NCI-H526 (cell line): ENCODE results near the gene SPECC1.
"Not testable (repeated sequence)": the region's sequence is repeated elsewhere in the genome, so short reads cannot be mapped to it uniquely, and the experiment has no call there.

Experiments used
- DNase-seq, 2 experiments: peaks; one replicate each; lab custom pipeline; 2025; lab: John Stamatoyannopoulos, UW

Gene SPECC1

GRCh38 chr17:20235747-20236146 lies 226.6 kb downstream of the SPECC1 start:
- no peak for DNase-seq

GRCh38 chr17:20236578-20237227 lies 227.5 kb downstream of the SPECC1 start:
- no peak for DNase-seq

- DNase-seq: not testable (repeated sequence)
Measured at GRCh38 chr17:20239776-20240175, 230.6 kb downstream of the SPECC1 start.

- DNase-seq: no peak
Measured at GRCh38 chr17:20241855-20242254, 232.7 kb downstream of the SPECC1 start.

DNA sequence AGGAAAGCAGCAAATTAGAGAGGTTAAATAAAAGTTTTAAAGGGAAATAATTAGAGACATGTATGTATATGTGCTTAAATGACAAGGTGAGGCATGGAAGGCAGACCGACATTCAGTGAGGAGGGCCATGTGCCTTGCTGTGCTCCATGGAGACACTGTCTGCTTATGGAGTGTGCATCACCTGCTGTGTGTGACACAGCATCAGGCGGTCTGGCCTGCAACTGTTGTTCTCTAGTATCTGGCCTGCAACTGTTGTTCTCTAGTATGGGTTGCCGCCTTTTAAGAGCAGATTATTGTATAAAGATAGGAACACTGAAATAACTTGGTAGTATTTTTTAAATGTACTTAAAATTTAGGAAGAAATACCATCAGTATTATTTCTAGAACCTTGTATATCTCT lies 233.1 kb downstream of the SPECC1 start:
- DNase-seq: no peak

DNA sequence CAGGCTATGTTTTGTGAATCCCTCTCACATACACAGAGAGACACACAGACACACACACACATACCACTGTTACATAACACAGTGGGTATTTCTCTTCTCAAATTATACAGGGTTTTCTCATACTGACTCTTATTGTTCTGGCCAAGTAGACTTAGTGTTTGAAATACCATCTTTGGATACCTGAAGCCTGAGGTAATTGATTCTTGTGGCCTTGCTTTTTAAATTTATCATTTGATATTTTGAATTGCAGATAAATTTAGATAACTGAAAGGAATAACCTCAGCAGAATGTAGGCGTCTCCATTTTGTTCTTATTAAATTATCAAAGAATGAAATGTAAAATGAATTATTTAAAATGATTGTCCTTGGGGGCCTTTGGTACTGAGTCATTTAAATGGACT lies 234.4 kb downstream of the SPECC1 start:
- no peak for DNase-seq

GRCh38 chr17:20244671-20245070 lies 235.5 kb downstream of the SPECC1 start:
- no peak for DNase-seq

- no peak for DNase-seq
Measured at GRCh38 chr17:20246692-20247091, 237.5 kb downstream of the SPECC1 start.

- no peak for DNase-seq
Measured at GRCh38 chr17:20253323-20253722, 244.2 kb downstream of the SPECC1 start.

DNA sequence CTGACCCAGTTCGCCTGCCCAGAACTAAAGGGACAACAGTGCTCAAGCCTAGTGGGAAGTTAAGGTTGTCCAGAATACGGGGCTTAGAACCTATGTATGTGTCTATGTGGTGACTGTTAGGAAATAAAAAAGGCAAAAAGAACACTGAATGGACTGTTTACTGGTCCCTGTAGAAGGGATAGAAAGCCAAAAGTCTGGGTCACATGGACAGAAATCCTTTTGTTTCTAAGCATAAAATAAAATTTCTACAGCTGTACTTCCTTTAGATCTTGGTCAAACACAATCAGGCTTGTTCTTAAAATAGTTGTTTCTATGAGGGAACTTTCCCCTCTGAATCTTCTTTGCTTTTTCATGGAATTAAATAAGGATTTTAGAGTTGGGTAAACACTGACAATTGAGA lies 245.4 kb downstream of the SPECC1 start:
- DNase-seq: no peak

DNA sequence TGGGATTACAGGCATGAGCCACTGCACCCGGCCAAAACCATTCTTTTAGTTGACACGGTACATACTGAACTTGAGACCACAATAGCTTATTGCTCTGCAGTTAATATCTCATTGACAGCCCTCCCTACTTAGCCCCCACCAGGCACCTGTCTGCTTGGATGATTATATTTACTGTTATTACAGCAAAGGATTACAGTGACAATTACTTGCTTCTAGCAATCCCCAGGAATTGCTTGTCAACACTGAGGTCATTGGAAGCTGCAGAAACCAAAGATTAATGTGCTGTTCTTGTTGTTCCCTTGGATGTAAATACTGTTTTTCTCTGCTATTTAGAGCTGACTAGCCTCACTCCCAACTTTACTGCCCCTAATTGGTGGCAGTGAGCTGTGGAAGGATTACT lies 247.0 kb downstream of the SPECC1 start:
- DNase-seq: no peak

- DNase-seq: no peak
Measured at GRCh38 chr17:20257008-20257407, 247.8 kb downstream of the SPECC1 start.

- no peak for DNase-seq
Measured at GRCh38 chr17:20257798-20258197, 248.6 kb downstream of the SPECC1 start.

- no peak for DNase-seq
Measured at GRCh38 chr17:20259668-20260067, 250.5 kb downstream of the SPECC1 start.

DNA sequence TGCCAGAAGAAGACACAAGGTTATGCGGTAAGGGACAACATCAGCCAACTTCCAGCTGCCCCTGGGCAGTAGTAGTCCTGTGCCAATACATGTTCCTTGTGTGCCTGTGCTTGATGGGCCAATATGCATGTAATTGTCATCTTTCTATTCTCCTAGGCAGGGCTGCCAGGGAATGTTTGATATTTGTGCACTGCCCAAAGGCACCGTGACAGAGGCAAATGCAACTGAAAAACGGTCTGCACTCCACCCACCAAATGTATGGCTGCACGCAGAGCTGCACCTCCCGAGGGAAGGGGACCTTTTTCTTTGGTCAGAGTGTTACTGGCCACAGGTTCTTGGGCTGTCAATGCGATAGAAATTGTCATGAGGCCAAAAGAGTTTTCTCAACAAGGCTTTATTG lies 251.1 kb downstream of the SPECC1 start:
- no peak for DNase-seq

GRCh38 chr17:20262226-20263114 lies 253.3 kb downstream of the SPECC1 start:
- DNase-seq: peak in 1 of 2 experiments; percentile 2

DNA sequence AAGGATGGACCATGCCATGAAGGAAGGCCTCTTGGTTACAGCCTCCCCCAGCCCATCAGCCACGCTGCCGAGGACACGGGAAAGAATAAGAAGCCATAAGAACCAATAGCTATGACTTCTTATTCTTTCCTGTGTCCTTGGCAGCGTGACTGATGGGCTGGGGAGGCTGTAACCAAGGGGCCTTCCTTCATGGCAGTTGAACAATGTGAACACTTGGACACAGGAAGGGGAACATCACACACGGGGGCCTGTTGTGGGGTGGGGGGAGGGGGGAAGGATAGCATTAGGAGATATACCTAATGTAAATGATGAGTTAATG lies 253.9 kb downstream of the SPECC1 start:
- not testable (repeated sequence) for DNase-seq

GRCh38 chr17:20263595-20263994 lies 254.4 kb downstream of the SPECC1 start:
- DNase-seq: no peak

- DNase-seq: no peak
Measured at GRCh38 chr17:20264996-20265395, 255.8 kb downstream of the SPECC1 start.

GRCh38 chr17:20266806-20267458 lies 257.8 kb downstream of the SPECC1 start:
- DNase-seq: no peak

DNA sequence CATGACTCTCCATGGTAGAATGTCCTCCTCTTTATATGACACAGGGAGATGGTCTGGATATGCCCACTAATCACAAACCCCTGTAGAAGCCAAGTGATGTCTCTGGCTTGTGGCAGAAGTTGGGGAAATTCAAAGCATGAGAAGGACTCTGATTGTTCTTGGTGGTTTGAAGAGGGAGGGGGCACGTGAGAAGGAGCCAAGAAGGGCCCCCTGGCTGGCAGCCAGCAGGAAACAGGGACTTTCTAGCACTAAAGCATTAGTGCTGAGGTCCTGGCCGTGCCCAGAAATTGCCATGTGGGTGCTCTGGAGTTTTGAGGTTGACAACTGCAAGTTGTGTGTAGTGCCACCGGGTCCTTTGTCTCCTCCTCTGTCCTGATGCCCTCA lies 258.3 kb downstream of the SPECC1 start:
- no peak for DNase-seq

- no peak for DNase-seq
Measured at GRCh38 chr17:20270369-20270768, 261.2 kb downstream of the SPECC1 start.

- DNase-seq: no peak
Measured at GRCh38 chr17:20271011-20271610, 262.0 kb downstream of the SPECC1 start.
